GM19397 (cell line): ENCODE measurements around the gene SYT3.
"Not testable (repeated sequence)": the region's sequence is repeated elsewhere in the genome, so short reads cannot be mapped to it uniquely, and the experiment has no call there.

Experiments used
- ATAC-seq: cut with Tn5 transposase; IDR thresholded peaks from one replicate; pipeline ENCODE4 v1.9.1; 2021; ENCODE audit warnings: mild to moderate bottlenecking, moderate library complexity; ENCODE audit not compliant: unreplicated experiment

The SYT3 gene

DNA sequence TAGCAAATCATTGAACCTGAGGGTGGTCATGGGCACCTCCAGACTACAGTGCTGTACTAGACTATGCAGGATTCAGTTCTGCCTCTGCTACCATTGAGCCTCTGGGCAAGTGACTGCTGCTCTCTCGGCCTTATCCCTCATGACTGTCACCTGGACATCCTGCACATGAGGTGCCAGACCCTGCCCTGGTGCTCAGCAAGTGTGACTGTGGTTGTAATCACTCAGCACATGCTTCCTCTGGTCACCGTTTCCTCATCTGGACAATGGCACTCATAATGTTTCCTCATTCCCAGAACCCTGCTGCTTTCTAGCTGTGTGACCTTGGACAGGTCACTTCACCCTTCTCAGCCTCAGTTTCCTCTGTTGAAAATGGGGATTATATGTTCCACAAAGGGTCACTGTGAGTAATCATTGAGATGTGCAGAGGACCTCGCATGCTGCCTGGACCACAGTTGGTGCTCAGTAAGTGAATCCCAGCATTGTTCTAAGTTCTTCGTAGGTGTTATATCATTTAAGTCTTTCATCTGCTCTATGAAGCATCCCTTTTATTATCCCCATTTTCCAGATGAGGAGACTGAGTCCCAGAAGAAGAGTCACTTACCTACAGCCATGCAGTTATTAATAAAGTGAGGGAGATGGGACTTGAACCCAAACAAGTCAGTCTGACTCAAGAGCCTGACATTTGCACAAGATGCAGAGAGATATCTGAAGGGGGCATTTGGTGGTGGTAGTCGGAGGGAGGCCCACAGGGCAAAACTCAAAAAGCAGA, 3.2 kb downstream of the SYT3 start:
- no peak for ATAC-seq

DNA sequence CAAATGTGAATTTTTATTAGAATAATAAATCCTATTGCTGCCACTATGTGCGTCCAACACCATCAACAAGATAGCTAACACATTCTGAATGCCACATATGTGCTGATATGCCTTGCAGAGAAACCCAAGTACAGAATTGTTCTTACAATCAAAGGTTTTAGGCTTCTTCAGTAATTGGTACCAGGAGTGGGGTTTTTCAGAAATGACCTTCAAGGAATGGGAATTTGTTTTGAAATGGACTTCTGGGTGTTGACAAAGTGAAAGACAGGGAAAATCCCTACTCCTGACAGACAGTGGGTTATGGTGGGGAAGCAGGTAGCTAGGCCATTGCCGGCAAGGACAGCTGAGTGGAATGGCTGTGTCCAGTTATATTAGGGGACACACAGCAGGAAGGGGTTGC, 5.7 kb downstream of the SYT3 start:
- ATAC-seq: no peak

DNA sequence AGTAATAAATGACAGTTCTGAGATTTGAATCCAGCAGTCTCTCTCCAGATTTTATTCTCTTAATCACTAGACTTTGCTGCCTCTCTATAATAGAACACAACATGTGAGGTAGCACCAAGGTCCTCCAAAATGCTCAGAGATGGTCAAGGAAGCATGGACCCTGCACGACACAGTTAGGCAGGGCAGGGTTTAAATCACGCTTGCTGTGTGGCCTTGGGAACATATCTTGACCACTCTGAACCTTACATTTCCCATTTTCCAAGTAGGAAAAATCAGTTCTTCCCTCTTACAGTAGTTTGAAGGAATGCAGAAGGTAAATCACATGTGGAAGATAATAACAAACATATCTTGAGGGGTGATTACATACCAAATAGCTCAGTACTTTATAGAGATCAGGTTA, 6.3 kb downstream of the SYT3 start:
- no peak for ATAC-seq

DNA sequence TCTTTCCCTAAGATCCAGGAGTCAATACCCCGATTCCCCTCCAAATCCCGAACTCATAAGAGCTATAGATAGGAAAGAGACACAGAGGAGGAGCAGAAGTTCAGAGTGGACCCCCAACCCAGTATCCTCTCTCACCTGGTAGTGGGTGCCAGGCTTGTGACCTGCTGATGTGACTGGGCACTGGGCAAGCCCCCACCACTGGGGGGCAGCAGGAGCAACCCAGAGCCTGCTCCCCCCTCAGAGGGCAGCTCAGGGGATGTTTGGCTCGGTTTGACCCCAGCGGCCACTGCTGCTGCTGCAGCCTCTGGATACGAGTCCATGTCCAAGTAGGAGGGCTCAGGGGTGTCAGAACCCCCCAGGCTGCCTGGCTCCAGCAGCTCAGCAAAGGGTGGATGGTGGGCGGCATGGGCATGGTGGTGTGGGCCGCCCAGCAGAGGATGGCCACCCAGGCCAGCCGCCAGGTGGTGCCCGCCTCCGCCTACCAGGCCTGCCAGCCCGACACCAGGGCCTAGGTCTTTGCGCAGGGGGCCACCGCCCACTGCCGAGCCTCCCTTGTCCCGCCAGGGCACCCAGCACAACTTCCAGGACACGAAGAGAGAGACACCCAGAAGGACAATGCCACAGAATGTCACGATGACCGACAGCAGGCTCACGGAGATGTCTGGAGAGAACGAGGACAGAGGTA, 7.4 kb downstream of the SYT3 start:
- no peak for ATAC-seq

DNA sequence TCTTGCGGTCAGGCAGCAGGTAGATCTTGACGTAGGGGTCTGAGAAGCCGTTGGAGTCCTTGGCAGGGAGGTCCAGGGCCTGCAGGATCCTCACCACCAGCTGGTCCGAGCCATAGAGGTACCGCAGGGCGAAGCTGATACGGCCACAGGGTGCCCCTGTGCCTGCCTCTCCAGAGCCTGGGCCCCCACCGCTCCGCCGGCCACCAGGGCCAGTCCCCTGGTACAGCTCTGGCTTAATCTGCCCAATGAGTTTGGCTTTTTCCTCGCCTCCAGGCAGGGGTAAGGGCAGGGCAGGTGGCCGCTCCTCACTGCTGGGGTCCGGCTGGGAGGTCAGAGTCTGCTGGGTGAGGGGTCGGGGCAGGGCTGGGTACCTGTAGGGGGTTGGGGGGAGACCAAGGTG, 9.9 kb downstream of the SYT3 start:
- ATAC-seq: no peak

DNA sequence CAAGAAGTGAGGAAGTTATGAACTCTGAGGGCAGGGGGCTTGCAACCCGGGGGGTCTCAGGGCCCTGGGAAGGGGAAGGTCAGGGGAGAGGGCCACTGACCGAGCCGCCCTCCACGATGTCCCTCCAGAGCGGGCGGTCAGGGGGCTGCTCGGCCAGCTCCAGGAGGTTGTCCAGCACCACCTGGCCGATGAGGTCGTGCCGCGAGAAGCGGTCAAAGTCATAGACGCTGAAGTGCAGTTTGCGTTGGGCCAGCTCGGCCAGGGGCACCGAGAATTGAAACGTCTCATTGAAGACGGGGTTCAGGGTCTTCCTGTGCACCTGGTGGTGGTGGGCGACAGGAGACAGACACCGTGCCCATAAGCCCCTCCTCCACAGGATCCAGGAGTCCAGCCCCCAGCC, 10.5 kb downstream of the SYT3 start:
- no peak for ATAC-seq

DNA sequence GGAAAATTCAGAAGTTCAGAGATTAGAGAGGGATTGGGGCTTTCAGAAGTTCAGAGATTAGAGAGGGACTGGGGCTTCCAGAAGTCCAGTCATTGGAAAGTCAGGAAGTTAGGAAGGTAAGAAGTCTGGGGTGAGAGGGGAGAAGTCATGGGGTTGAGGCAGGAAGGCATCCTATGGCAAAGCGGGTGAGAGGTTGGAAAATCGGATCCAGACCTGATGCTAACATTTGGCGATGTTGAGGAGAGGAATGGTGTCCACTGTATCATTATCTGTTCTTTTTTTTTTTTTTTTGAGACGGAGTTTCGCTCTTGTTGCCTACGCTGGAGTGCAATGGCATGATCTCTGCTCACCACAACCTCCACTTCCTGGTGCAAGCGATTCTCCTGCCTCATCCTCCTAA, 11.1 kb downstream of the SYT3 start:
- ATAC-seq: no peak

DNA sequence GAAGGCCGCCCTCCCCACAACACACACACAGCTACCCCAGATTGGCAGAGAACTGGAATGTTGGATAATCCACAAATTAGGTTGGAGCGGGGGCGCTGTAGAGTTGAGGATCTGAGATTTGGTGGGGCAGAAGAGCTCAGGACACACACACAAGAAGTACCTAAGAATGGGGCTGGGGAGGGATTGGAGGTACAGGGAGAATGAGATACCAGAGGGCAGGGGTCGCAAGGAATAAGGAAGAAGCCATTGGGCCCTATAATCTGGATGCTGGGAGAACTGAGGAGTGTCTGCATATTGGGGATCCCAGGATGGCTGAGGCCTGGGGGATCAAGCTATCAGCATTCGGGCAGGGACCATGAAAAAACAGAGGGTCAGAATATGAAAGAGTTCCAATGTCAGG, 11.5 kb downstream of the SYT3 start:
- ATAC-seq: no peak

DNA sequence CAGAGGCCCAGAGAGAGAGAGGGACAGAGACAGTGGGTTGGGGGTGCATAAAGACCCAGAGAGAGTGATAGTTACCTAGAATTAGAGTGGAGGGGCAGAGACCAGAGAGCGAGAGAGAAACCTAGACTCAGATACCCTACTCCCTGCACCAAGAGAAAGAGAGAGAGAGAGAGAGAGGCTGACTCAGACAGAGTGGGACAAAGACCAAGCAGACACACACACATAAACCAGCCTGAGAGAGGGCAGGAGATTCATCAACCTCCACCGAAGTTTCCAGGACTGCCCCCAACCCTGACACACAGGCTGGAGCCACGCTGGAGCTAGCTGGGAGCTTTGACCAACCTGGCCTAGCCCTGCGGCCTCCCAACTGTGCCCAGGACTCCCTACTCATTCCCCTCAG, 12.9 kb downstream of the SYT3 start:
- ATAC-seq: no peak

DNA sequence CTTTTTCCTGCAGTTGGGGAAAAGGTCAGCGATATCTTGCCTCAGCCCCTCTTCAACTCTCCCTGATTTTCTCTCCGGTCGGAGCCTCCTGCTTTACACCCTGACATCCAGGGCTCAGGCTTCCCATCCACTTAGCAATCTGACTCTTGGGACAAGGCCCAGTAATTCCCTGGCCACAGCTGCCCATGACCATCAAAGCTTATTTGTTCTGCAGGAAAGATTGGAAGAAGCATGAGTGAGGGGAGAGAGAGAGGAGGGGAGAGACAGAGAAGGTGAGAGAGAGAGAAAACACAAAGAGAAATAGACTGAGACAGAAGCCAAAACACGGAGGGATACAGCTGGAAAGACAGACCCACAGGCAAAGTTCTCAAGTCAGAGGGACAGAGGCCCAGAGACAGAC, 13.7 kb downstream of the SYT3 start:
- ATAC-seq: no peak

DNA sequence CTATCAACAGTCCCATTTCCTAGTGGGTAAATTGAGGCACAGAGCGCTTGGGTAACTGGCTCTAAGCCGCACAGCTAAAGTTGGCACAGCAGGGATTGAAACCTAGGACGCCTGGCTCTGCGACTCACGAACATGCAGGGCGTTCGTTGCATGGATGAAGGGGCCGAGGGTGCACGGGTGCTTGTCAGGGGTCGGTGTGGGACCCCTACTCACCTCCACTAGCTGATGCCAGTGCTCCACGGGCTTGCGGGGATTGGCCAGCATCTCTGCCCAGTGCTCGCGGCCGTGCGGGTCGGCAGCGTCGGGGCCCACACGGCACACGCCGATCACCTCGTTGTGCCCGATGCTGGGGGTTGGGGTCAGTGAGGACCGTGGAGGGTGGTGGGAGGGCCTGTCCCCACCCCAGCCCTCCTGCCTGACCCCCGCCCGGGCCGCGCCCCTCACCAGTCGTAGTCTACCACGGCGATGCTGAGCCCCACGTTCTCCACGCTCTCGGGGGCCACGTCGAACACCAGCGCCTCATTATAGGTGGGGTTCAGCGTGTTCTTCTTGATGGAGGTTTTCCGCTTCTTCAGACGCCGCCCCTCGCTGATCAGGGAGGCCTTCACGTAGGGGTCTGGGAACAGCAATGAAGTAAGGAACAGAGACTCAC, 14.6 kb downstream of the SYT3 start:
- no peak for ATAC-seq

DNA sequence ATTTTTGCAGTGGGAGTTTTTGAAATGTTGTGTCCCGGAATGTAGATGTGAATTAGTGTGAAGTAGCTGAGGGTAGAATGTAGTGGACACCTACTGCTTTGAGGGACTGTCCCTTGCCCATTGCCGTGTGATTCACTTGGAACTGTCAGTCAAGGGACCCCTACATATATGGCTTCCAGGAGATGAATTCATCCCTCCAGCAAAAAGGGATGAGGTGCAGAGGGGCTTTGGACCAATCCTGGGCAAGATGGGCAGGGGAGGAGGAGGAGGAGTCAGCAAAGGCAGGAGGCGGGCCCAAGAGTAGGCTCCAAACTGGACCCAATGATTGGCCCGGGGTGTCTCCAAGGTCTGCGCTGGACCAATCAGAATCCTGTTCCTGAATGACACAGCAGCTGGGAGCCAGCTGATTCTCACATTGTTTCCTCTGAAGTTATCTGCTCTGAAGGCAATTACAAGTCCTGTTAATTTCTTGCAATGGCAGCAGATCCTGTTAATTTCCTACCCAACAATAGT, 19.2 kb downstream of the SYT3 start:
- not testable (repeated sequence) for ATAC-seq

DNA sequence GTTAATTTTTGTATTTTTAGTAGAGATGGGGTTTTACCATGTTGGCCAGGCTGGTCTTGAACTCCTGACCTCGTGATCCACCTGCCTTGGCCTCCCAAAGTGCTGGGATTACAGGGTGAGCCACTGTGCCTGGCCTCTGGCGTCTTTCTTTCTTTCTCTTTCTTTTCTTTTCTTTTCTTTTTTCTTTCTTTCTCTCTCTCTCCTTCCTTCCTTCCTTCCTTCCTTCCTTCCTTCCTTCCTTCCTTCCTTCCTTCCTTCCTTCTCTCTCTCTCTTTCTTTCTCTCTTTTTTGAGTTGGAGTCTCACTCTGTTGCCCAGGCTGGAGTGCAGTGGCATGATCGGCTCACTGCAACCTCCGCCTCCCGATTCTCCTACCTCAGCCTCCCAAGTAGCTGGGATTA, 20.5 kb downstream of the SYT3 start:
- not testable (repeated sequence) for ATAC-seq

DNA sequence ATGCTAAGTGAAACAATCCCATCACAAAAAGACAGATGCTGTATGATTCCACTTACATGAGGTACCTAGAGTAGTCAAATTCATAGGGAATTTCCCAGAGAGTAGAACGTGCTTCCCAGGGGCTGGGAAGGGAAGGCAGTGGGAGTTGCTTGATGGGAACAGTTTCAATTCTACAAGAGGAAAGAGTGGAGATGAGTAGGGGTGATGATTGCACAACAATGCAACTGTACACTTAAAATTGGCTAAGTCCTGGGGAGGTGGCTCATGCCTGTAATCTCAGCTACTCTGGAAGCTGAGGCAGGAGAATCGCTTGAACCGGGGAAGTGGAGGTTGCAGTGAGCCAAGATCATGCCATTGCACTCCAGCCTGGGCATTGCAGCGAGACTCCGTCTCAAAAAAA, 21.3 kb downstream of the SYT3 start:
- not testable (repeated sequence) for ATAC-seq

DNA sequence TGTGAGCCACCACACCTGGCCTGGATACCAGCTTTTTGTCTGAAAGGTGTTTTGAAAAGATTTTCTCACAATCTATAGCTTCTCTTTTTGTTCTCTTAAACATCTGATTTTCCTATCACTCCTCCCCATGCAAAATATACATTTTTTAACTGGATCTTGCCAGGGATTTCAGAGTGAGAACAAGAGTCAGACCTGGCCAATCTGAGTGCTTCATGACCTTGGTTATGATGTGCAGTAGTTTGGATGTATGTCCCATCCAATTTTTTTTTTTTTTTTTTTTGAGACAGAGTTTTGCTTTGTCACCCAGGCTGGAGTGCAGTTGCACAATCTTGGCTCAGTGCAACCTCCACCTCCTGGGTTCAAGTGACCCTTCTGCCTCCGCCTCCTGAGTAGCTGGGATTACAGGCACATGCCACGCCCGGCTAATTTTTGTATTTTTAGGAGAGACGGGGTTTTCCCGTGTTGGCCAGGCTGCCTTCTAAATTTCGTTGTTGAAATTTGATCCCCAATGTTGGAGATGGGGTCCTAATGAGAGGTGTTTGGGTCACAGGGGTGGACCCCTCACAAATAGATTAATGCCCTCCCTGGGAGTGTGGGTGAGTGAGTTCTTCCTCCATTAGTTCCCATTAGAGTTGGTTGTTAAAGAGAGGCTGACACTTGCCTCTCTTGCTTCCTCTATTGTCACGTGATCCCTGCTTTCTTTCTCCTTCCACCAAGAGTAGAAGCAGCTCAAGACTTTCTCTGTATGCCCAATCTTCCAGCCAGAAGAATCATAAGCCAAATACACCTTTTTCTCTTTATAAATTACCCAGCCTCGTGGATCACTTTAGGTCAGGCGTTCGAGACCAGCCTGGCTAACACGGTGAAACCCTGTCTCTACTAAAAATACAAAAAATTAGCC, 26.9 kb downstream of the SYT3 start:
- ATAC-seq: not testable (repeated sequence)

DNA sequence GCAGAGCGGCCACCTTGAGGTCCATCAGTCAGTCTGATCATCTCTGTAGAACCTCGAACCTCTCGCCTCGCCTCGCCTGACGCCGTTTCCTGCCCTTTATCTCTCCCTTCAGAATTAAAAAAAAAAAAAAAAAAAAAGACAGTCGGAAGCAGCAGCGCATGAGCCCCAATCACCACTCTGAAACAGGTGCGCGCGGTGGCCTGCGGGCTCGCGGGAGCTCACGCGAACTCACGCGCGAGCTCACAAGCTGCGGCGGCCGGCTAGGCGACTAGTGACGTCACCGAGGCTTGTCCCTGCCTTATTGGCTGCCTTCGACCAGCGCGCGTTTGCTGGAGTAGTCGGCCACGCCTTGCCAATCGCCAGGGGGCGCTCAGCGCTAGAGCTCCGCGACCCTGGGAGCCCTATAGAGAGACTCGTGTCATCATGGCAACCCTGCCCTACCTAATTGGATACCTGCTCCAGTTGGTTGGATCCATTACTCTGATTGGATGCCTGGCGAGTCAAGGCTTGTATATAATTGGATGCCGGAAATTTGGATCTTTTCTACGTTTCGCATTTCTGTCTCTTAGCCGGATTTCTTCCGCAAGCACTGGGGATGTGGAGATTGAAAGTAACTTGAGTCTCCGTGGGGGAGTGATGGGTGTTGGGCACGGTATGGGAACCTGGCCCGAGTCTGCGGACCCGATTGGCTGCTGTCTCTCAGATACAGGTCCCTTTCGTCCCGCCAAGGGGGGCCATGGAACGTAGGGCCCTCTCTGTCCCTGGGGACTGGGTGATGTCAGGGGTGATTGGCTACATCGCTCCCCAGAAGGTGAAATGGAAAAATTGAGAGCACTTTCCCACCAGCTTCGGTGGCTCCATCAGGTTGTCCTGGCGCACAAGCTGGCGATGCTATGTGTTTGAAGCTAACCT, 31.6 kb downstream of the SYT3 start:
- no peak for ATAC-seq

DNA sequence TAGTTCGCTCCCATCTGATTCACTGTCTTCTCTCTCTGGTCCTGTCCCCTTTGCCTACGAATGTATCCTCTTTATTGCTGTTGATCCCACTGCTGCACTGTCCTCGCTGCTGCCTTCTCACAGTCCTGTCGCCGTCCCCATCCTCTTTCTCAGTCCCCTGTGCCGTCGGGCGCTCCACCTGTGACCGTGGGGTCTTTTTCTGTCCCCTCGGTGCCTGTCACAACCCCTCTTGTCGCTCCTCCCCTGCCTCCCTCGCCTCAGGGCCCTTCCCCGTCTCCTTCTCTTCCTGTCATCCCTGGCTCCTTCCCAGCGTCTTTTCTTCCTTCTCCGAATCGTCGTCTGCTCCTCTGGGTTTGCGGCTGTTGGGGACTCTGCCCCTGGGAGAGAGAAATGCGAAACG, 32.3 kb downstream of the SYT3 start:
- ATAC-seq: no peak

DNA sequence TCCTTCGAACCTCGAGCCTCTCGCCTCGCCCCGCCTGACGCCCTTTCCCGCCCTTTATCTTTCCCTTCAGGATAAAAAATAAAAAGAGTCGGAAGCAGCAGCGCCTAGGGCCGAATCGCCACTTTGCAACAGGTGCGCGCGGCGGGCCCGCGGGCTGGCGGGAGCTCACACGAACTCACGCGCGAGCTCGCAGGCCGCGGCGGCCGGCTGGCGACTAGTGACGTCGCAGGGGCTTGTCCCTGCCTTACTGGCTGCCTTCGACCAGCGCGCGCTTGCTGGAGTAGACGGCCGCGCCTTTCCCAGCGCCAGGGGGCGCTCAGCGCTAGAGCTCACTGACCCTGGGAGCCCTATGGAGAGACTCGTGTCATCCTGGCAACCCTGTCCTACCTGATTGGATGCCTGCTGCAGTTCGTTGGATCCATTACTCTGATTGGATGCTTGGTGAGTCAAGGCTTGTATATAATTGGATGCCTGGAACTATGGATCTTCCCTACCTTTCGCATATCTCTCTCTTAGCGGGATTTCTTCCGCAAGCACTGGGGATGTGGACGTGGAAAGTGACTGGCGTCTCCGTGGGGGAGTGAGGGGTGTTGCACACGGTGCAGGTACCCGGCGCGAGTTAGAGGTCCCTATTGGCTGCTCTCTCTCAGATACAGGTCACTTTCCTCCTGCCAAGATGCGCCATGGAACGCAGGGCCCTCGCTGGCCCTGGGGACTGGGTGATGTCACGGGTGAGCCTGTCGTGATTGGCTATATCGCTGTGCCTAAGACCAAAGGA, 33.4 kb downstream of the SYT3 start:
- not testable (repeated sequence) for ATAC-seq
